Nephron (organoid): ENCODE data around the gene MTERF1.

Source experiments
- H3K27ac Mint-ChIP-seq, 3 experiments: 2 replicates each; pipeline ENCODE4 v1.8.0; 2020; ENCODE audit warnings: mixed read lengths in 3 of 3, mild to moderate bottlenecking in 2 of 3, moderate library complexity in 1 of 3
- H3K27me3 Mint-ChIP-seq: 2 replicates; pipeline ENCODE4 v1.8.0; 2021; ENCODE audit warnings: low read depth, mild to moderate bottlenecking, moderate library complexity, mixed read lengths
- H3K36me3 Mint-ChIP-seq: 2 replicates; pipeline ENCODE4 v1.8.0; 2020; ENCODE audit warnings: low read depth, mixed read lengths
- H3K4me1 Mint-ChIP-seq: 2 replicates; pipeline ENCODE4 v1.8.0; 2020; ENCODE audit warnings: mixed read lengths
- H3K4me3 Mint-ChIP-seq, 3 experiments: 2 replicates each; pipeline ENCODE4 v1.8.0; 2020; ENCODE audit warnings: mild to moderate bottlenecking in 3 of 3, mixed read lengths in 3 of 3, moderate library complexity in 2 of 3
- H3K9me3 Mint-ChIP-seq: 2 replicates; pipeline ENCODE4 v1.8.0; 2020; ENCODE audit warnings: mixed read lengths
- TF ChIP-seq, protein P1 (sequence below), 3 experiments: fragments of 200-600 bp; sonication (generic); IDR thresholded peaks; one replicate each; pipeline ENCODE4 v1.5.0; 2021; ENCODE audit warnings: antibody characterized with exemption in 3 of 3; ENCODE audit not compliant: unreplicated experiment in 3 of 3

The MTERF1 gene

DNA sequence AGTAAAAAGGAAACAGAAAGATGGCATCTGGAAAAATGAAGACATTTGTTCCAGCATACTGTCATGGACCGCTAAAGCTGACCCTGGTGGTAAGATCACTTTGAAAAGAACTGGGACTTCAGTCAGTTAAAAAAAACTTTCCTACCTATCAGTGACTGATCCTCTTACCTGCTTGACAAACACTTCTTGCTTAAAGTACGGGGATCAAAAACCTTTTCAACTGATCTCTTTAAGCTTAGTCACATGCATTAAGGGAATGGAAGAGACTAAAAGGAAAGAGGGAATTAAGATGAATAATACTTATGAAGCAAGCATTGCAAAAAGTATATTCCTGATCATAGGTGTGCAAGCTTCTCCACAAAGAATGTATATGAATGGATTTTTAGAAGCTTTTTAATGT is 42.1 kb downstream of the MTERF1 start:
- TF ChIP-seq, protein P1, sequence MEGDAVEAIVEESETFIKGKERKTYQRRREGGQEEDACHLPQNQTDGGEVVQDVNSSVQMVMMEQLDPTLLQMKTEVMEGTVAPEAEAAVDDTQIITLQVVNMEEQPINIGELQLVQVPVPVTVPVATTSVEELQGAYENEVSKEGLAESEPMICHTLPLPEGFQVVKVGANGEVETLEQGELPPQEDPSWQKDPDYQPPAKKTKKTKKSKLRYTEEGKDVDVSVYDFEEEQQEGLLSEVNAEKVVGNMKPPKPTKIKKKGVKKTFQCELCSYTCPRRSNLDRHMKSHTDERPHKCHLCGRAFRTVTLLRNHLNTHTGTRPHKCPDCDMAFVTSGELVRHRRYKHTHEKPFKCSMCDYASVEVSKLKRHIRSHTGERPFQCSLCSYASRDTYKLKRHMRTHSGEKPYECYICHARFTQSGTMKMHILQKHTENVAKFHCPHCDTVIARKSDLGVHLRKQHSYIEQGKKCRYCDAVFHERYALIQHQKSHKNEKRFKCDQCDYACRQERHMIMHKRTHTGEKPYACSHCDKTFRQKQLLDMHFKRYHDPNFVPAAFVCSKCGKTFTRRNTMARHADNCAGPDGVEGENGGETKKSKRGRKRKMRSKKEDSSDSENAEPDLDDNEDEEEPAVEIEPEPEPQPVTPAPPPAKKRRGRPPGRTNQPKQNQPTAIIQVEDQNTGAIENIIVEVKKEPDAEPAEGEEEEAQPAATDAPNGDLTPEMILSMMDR (IDR thresholded peaks at IDR 0.05; ENCODE audit: unreplicated experiment in 3 of 3): no peak
- no peaks in the 10 kb centered on the region for H3K27me3 Mint-ChIP-seq
- H3K4me3 Mint-ChIP-seq: no peak overlapping the region
- peaks cover 14% of the 10 kb centered on the region for H3K4me1 Mint-ChIP-seq
- peaks cover 5% of the 10 kb centered on the region for H3K36me3 Mint-ChIP-seq
- H3K27ac Mint-ChIP-seq: no peak overlapping the region
- peaks cover 16% of the 10 kb centered on the region for H3K9me3 Mint-ChIP-seq

DNA sequence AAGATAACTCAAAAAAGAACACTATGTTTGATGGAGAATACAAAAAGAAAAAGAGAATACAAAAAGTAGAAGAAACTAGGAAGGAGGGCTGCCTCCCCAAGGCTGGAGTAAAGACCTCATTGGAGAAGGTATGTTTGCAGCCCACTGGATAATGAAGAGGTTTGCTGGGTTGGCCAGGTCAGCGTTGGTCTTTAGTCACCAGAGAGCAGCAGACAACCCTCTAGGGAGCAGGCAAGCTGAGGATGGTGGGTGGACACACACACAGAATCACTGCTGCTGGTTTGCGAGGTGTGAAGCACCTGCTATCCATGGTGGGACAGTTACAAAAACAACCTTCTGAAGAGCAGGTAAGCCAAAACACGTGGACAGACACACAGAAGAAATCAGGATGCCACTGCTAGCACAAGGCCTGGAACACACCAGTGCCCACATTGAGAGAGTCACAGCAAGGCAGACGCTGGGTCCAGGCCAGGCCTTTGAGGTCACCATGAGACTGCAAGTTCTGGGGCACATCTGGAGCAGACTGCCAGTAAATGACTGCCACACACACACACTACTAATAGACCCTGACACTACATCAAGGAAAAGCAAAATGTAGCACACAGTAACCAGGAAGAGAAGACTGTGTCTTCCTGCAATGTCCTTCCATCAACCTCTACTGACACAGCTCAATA is 43.0 kb downstream of the MTERF1 start:
- peaks cover 5% of the 10 kb centered on the region for H3K36me3 Mint-ChIP-seq
- peaks cover 14% of the 10 kb centered on the region for H3K4me1 Mint-ChIP-seq
- H3K27ac Mint-ChIP-seq: no peak overlapping the region
- TF ChIP-seq, protein P1 (IDR thresholded peaks at IDR 0.05; ENCODE audit: unreplicated experiment in 3 of 3): no peak
- peaks cover 15% of the 10 kb centered on the region for H3K9me3 Mint-ChIP-seq
- no peaks in the 10 kb centered on the region for H3K27me3 Mint-ChIP-seq
- no peak overlapping the region for H3K4me3 Mint-ChIP-seq

DNA sequence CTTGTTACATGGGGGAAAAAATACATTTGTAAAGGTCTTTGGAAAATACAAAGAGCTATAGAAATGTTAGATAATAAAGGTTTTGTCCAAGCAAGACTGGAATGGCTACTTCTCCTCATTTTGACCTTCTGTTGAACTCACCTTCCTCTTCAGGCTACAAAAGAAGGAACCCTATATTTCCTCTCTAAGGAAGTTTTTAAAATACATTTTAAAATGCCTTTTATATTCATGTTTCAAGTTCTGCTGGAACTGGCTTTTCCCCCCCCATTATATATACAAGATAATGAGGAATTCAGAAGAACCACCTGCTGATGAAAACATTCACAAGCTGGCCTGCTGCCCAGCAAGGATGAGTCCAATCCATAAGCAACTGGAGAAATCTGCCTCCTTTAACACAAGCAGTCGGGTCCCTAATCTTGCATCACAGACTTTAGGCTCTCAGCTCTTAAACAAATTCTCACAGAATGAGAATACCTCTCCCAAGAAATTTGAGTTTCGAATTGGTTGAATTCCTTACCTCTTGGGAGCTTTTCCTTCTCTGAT is 44.6 kb downstream of the MTERF1 start:
- TF ChIP-seq, protein P1 (IDR thresholded peaks at IDR 0.05; ENCODE audit: unreplicated experiment in 3 of 3): no peak
- no peak overlapping the region for H3K4me3 Mint-ChIP-seq
- no peaks in the 10 kb centered on the region for H3K36me3 Mint-ChIP-seq
- no peaks in the 10 kb centered on the region for H3K9me3 Mint-ChIP-seq
- no peaks in the 10 kb centered on the region for H3K27me3 Mint-ChIP-seq
- H3K4me1 Mint-ChIP-seq: peaks cover 14% of the 10 kb centered on the region
- H3K27ac Mint-ChIP-seq: peak overlapping the region in 2 of 3 experiments; percentile 23 to 26

DNA sequence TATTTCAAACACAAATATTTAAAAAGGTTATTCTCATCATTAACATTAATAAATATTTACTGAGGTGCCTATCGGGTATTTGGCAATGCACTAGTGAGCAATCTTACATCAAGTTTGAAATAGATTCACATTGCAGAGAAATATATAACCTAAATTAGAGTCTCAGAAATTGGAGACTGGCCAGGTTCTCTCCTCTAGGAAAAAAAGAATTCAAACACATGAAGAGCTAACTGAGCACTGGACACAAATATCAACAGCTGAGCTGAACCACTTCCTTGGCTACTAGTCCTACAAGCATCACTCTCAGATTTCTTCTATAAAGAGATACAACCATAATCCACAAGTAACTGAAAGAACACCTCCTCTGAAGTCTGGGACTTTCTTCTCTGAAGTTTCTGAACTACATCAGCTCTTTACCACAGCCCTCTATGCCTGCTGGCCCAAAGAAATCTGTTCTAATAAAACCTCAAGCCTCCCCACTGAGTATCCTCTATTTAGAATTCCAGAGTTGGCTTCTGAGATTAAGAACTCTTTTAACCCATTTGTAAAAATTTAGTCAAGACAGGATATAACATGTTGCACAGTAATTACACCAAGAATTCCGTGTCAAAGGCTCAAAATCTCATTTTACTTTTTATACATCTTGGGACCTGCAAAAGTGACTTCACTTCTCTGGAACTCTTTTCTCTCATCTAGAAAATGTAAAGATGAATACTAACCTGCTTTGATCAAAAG is 45.2 kb downstream of the MTERF1 start:
- no peak overlapping the region for H3K4me3 Mint-ChIP-seq
- H3K9me3 Mint-ChIP-seq: no peaks in the 10 kb centered on the region
- peak overlapping the region in 2 of 3 experiments; percentile 23 to 26 for H3K27ac Mint-ChIP-seq
- no peaks in the 10 kb centered on the region for H3K36me3 Mint-ChIP-seq
- peaks cover 14% of the 10 kb centered on the region for H3K4me1 Mint-ChIP-seq
- TF ChIP-seq, protein P1 (IDR thresholded peaks at IDR 0.05; ENCODE audit: unreplicated experiment in 3 of 3): no peak
- no peaks in the 10 kb centered on the region for H3K27me3 Mint-ChIP-seq

- H3K27me3 Mint-ChIP-seq: peaks cover 3% of the 10 kb centered on the region
- no peak overlapping the region for H3K4me3 Mint-ChIP-seq
- TF ChIP-seq, protein P1 (IDR thresholded peaks at IDR 0.05; ENCODE audit: unreplicated experiment in 3 of 3): no peak
- H3K27ac Mint-ChIP-seq: no peak overlapping the region
- no peaks in the 10 kb centered on the region for H3K36me3 Mint-ChIP-seq
- H3K4me1 Mint-ChIP-seq: peaks cover 14% of the 10 kb centered on the region
- H3K9me3 Mint-ChIP-seq: no peaks in the 10 kb centered on the region
These were observed 47.9 kb downstream of the MTERF1 start for GRCh38 chr7:91832493-91833045.
